Left hindlimb (tissue), 1 donor: Measurements from ENCODE around the gene ZBTB18.
"Not testable (repeated sequence)": the region's sequence is repeated elsewhere in the genome, so short reads cannot be mapped to it uniquely, and the experiment has no call there.

Experiments
- DNase-seq: peaks from one replicate; pipeline ENCODE4 v3.0.0-alpha.2; 2018

ZBTB18 gene

GRCh38 chr1:244050835-244051444, at the start of gene ZBTB18:
TSS of gene ZBTB18 (plus strand) at chr1:244051283. CDS start at chr1:244051432, 149 bp downstream.
- peak; percentile 49 for DNase-seq

- no peak for DNase-seq
These were observed 48.4 kb upstream of the ZBTB18 start for GRCh38 chr1:244002721-244003120.

- no peak for DNase-seq
These were observed 45.6 kb upstream of the ZBTB18 start for GRCh38 chr1:244005455-244005854.

- no peak for DNase-seq
These were observed 44.6 kb upstream of the ZBTB18 start for GRCh38 chr1:244006381-244006901.

GRCh38 chr1:244006961-244007360, 44.1 kb upstream of the ZBTB18 start:
- DNase-seq: no peak

- no peak for DNase-seq
These were observed 40.9 kb upstream of the ZBTB18 start for GRCh38 chr1:244010191-244010590.

GRCh38 chr1:244010703-244011123, 40.4 kb upstream of the ZBTB18 start:
- DNase-seq: no peak

- no peak for DNase-seq
These were observed 39.8 kb upstream of the ZBTB18 start for GRCh38 chr1:244011271-244011670.

GRCh38 chr1:244011786-244012185, 39.3 kb upstream of the ZBTB18 start:
- no peak for DNase-seq

- DNase-seq: no peak
These were observed 38.9 kb upstream of the ZBTB18 start for GRCh38 chr1:244012202-244012601.

GRCh38 chr1:244013100-244013499, 38.0 kb upstream of the ZBTB18 start:
- no peak for DNase-seq

GRCh38 chr1:244014862-244015261, 36.2 kb upstream of the ZBTB18 start:
- DNase-seq: not testable (repeated sequence)

GRCh38 chr1:244019982-244020485, 31.0 kb upstream of the ZBTB18 start:
- DNase-seq: no peak

- no peak for DNase-seq
These were observed 29.7 kb upstream of the ZBTB18 start for GRCh38 chr1:244021427-244021826.

- no peak for DNase-seq
These were observed 28.8 kb upstream of the ZBTB18 start for GRCh38 chr1:244022311-244022710.

GRCh38 chr1:244022864-244023440, 28.1 kb upstream of the ZBTB18 start:
- no peak for DNase-seq

GRCh38 chr1:244027491-244028145, 23.5 kb upstream of the ZBTB18 start:
- no peak for DNase-seq

- no peak for DNase-seq
These were observed 22.4 kb upstream of the ZBTB18 start for GRCh38 chr1:244028701-244029100.

GRCh38 chr1:244029124-244029523, 22.0 kb upstream of the ZBTB18 start:
- no peak for DNase-seq

- DNase-seq: no peak
These were observed 20.5 kb upstream of the ZBTB18 start for GRCh38 chr1:244030481-244031040.

GRCh38 chr1:244035358-244035757, 15.7 kb upstream of the ZBTB18 start:
- no peak for DNase-seq

- DNase-seq: no peak
These were observed 13.8 kb upstream of the ZBTB18 start for GRCh38 chr1:244037252-244037651.

- DNase-seq: no peak
These were observed 9.5 kb upstream of the ZBTB18 start for GRCh38 chr1:244041466-244042120.
